ENCODE data around the gene DNAJB4.
A peak's percentile ranks its signal among the peaks of the same experiment; 100 is the strongest.

Gene DNAJB4

GRCh38 chr1:78044796-78045562, 40.2 kb downstream of the DNAJB4 start:
- TF ChIP-seq CTCF (IDR thresholded peaks at IDR 0.05; ENCODE audit: low read depth, low read length, missing control alignments): no peak
- DNase-seq (ENCODE audit: extremely low read depth, low read depth): no peak
- no peak overlapping the region for H3K4me3 ChIP-seq (replicated peaks; ENCODE audit: low read depth, low read length)

GRCh38 chr1:78045563-78045925, 40.8 kb downstream of the DNAJB4 start:
- TF ChIP-seq CTCF (IDR thresholded peaks at IDR 0.05; ENCODE audit: low read depth, low read length, missing control alignments): no peak

GRCh38 chr1:78045926-78046778, 41.4 kb downstream of the DNAJB4 start, which contains the start of gene GIPC2:
Gene GIPC2 (plus strand): TSS chr1:78045966. CDS start chr1:78046095, 129 bp downstream.
- no peak for DNase-seq (ENCODE audit: extremely low read depth, low read depth)
- H3K4me3 ChIP-seq (replicated peaks; ENCODE audit: low read depth, low read length): peak within 1 kb of the TSS; percentile 48
- no peak for TF ChIP-seq CTCF (IDR thresholded peaks at IDR 0.05; ENCODE audit: low read depth, low read length, missing control alignments)

More at GRCh38 chr1:78045563-78045925, 40.8 kb downstream of the DNAJB4 start:
- H3K4me3 ChIP-seq (replicated peaks; ENCODE audit: low read depth, low read length): peak overlapping the region; percentile 48
- no peak for DNase-seq (ENCODE audit: extremely low read depth, low read depth)

DNA sequence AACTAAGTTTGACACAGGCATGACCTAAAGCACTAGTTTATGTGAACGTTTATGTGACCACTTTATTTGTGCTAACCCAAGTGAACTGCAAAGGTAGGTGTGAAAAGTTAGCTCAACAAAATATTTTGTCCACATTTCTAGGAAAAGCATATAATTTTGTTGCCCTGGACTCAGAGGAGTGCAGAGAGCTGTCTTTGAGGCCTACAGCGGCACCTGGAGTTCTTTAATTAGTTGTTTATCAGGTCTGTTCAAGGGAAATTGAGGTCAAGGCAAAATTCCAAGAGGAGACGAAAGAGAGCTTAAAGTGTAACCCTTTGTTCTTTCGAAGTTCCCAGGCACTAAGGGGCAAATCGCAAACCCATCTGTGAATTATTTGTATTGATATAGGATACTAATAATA, 42.4 kb downstream of the DNAJB4 start:
- no peak for TF ChIP-seq CTCF (IDR thresholded peaks at IDR 0.05; ENCODE audit: low read depth, low read length, missing control alignments)
- no peak for DNase-seq (ENCODE audit: extremely low read depth, low read depth)
- H3K4me3 ChIP-seq (replicated peaks; ENCODE audit: low read depth, low read length): no peak overlapping the region

GRCh38 chr1:78047631-78048030, 42.9 kb downstream of the DNAJB4 start:
- no peak for DNase-seq (ENCODE audit: extremely low read depth, low read depth)
- TF ChIP-seq CTCF (IDR thresholded peaks at IDR 0.05; ENCODE audit: low read depth, low read length, missing control alignments): no peak
- no peak overlapping the region for H3K4me3 ChIP-seq (replicated peaks; ENCODE audit: low read depth, low read length)

GRCh38 chr1:78048446-78048845, 43.7 kb downstream of the DNAJB4 start:
- no peak overlapping the region for H3K4me3 ChIP-seq (replicated peaks; ENCODE audit: low read depth, low read length)
- no peak for DNase-seq (ENCODE audit: extremely low read depth, low read depth)
- TF ChIP-seq CTCF (IDR thresholded peaks at IDR 0.05; ENCODE audit: low read depth, low read length, missing control alignments): no peak
